HEK293 (cell line): ENCODE measurements around the gene CDK2.

Source experiments
- KLF17 ChIP-seq: fragments of 450-650 bp; formaldehyde crosslinking; IDR thresholded peaks from 2 replicates; pipeline ENCODE4 v1.5.1; 2016; ENCODE audit warnings: missing biosample characterization, missing genetic modification characterization
- TSHZ1 ChIP-seq: fragments of 450-650 bp; formaldehyde crosslinking; IDR thresholded peaks from 2 replicates; pipeline ENCODE4 v1.5.1; 2016; ENCODE audit warnings: missing biosample characterization, missing genetic modification characterization, borderline replicate concordance
- WT1 ChIP-seq: fragments of 450-650 bp; formaldehyde crosslinking; IDR thresholded peaks from 2 replicates; pipeline ENCODE4 v1.5.1; 2016; ENCODE audit warnings: missing biosample characterization, missing genetic modification characterization
- YY2 ChIP-seq: fragments of 450-650 bp; formaldehyde crosslinking; IDR thresholded peaks from 2 replicates; pipeline ENCODE4 v1.5.1; 2016; ENCODE audit warnings: missing biosample characterization, missing genetic modification characterization
- ZBTB1 ChIP-seq: fragments of 450-650 bp; formaldehyde crosslinking; IDR thresholded peaks from 2 replicates; pipeline ENCODE4 v1.5.1; 2016; ENCODE audit warnings: missing biosample characterization, missing genetic modification characterization
- ZBTB44 ChIP-seq: fragments of 450-650 bp; IDR thresholded peaks from 2 replicates; pipeline ENCODE4 v1.5.1; 2018; ENCODE audit warnings: missing biosample characterization, mild to moderate bottlenecking, missing genetic modification characterization
- ZBTB7A ChIP-seq: fragments of 450-650 bp; formaldehyde crosslinking; IDR thresholded peaks from 2 replicates; pipeline ENCODE4 v1.5.1; 2016; ENCODE audit warnings: low read depth, missing biosample characterization, missing genetic modification characterization
- ZFP3 ChIP-seq: fragments of 450-650 bp; formaldehyde crosslinking; IDR thresholded peaks from 2 replicates; pipeline ENCODE4 v1.5.1; 2016; ENCODE audit warnings: low read depth, missing biosample characterization, missing genetic modification characterization
- ZNF132 ChIP-seq: fragments of 450-650 bp; formaldehyde crosslinking; IDR thresholded peaks from 2 replicates; pipeline ENCODE4 v1.5.1; 2017; ENCODE audit warnings: missing biosample characterization, missing genetic modification characterization, borderline replicate concordance
- ZNF146 ChIP-seq: fragments of 450-650 bp; formaldehyde crosslinking; IDR thresholded peaks from 2 replicates; pipeline ENCODE4 v1.5.1; 2016; ENCODE audit warnings: missing biosample characterization, missing genetic modification characterization
- ZNF169 ChIP-seq: fragments of 450-650 bp; formaldehyde crosslinking; IDR thresholded peaks from 2 replicates; pipeline ENCODE4 v1.5.1; 2016; ENCODE audit warnings: missing biosample characterization, missing genetic modification characterization
- ZNF174 ChIP-seq: fragments of 450-650 bp; formaldehyde crosslinking; IDR thresholded peaks from 2 replicates; pipeline ENCODE4 v1.5.0; 2017; ENCODE audit warnings: missing biosample characterization, mild to moderate bottlenecking, missing genetic modification characterization
- ZNF18 ChIP-seq: fragments of 450-650 bp; formaldehyde crosslinking; IDR thresholded peaks from 2 replicates; pipeline ENCODE4 v1.5.1; 2016; ENCODE audit warnings: missing biosample characterization, missing genetic modification characterization
- ZNF211 ChIP-seq: fragments of 450-650 bp; formaldehyde crosslinking; IDR thresholded peaks from 2 replicates; pipeline ENCODE4 v1.5.1; 2016; ENCODE audit warnings: low read depth, missing biosample characterization, missing genetic modification characterization
- ZNF302 ChIP-seq: fragments of 450-650 bp; formaldehyde crosslinking; IDR thresholded peaks from 2 replicates; pipeline ENCODE4 v1.5.1; 2016; ENCODE audit warnings: missing biosample characterization, missing genetic modification characterization, low read depth
- ZNF350 ChIP-seq: fragments of 450-650 bp; formaldehyde crosslinking; IDR thresholded peaks from 2 replicates; pipeline ENCODE4 v1.5.0; 2017; ENCODE audit warnings: missing biosample characterization, mild to moderate bottlenecking, missing genetic modification characterization
- ZNF37A ChIP-seq: fragments of 450-650 bp; IDR thresholded peaks from 2 replicates; pipeline ENCODE4 v1.5.1; 2018; ENCODE audit warnings: missing biosample characterization, missing genetic modification characterization
- ZNF398 ChIP-seq: fragments of 450-650 bp; formaldehyde crosslinking; IDR thresholded peaks from 2 replicates; pipeline ENCODE4 v1.5.1; 2017; ENCODE audit warnings: missing biosample characterization, missing genetic modification characterization
- ZNF473 ChIP-seq: fragments of 450-650 bp; formaldehyde crosslinking; IDR thresholded peaks from 2 replicates; pipeline ENCODE4 v1.5.1; 2017; ENCODE audit warnings: missing biosample characterization, missing genetic modification characterization
- ZNF501 ChIP-seq: fragments of 450-650 bp; formaldehyde crosslinking; IDR thresholded peaks from 2 replicates; pipeline ENCODE4 v1.5.1; 2016; ENCODE audit warnings: missing biosample characterization, missing genetic modification characterization
- ZNF521 ChIP-seq: fragments of 450-650 bp; formaldehyde crosslinking; IDR thresholded peaks from 2 replicates; pipeline ENCODE4 v1.5.1; 2017; ENCODE audit warnings: missing biosample characterization, mild to moderate bottlenecking, missing genetic modification characterization
- ZNF558 ChIP-seq: fragments of 450-650 bp; formaldehyde crosslinking; IDR thresholded peaks from 2 replicates; pipeline ENCODE4 v1.5.1; 2016; ENCODE audit warnings: missing biosample characterization, missing genetic modification characterization
- ZNF621 ChIP-seq: fragments of 450-650 bp; formaldehyde crosslinking; IDR thresholded peaks from 2 replicates; pipeline ENCODE4 v1.5.1; 2017; ENCODE audit warnings: missing biosample characterization, missing genetic modification characterization
- ZNF624 ChIP-seq: fragments of 450-650 bp; formaldehyde crosslinking; IDR thresholded peaks from 2 replicates; pipeline ENCODE4 v1.5.1; 2017; ENCODE audit warnings: missing biosample characterization, missing genetic modification characterization
- ZNF626 ChIP-seq: fragments of 450-650 bp; sonication (Bioruptor Pico); formaldehyde crosslinking; IDR thresholded peaks from 2 replicates; pipeline ENCODE4 v1.5.1; 2018; ENCODE audit warnings: missing biosample characterization, missing genetic modification characterization, inconsistent platforms
- ZNF660 ChIP-seq: fragments of 450-650 bp; IDR thresholded peaks from 2 replicates; pipeline ENCODE4 v1.5.1; 2018; ENCODE audit warnings: missing biosample characterization, mild to moderate bottlenecking, missing genetic modification characterization
- ZNF792 ChIP-seq: fragments of 450-650 bp; formaldehyde crosslinking; IDR thresholded peaks from 2 replicates; pipeline ENCODE4 v1.5.1; 2016; ENCODE audit warnings: missing biosample characterization, missing genetic modification characterization
- ZSCAN18 ChIP-seq: fragments of 450-650 bp; formaldehyde crosslinking; IDR thresholded peaks from 2 replicates; pipeline ENCODE4 v1.5.1; 2016; ENCODE audit warnings: missing biosample characterization, missing genetic modification characterization
- TF ChIP-seq, protein P1 (sequence below): fragments of 450-650 bp; formaldehyde crosslinking; IDR thresholded peaks from 2 replicates; pipeline ENCODE4 v1.5.1; 2016; ENCODE audit warnings: missing biosample characterization, missing genetic modification characterization

Gene CDK2

GRCh38 chr12:55974308-55974730, 7.7 kb downstream of the CDK2 start (continued):
- TF ChIP-seq ZNF169 = no peak
- no peak; the same call in 1 of the 2 replicates for TF ChIP-seq KLF17 (tag by site-specific recombination)
- TF ChIP-seq ZNF626 = no peak
- TF ChIP-seq ZNF350 (tag by site-specific recombination) = no peak
- TF ChIP-seq ZSCAN18 (tag by site-specific recombination) = no peak
- TF ChIP-seq ZNF521 = no peak
- peak; percentile 29; the same call in 1 of the 2 replicates for TF ChIP-seq ZNF398 (tag by site-specific recombination)
- TF ChIP-seq ZNF624 (tag by site-specific recombination) = no peak
- TF ChIP-seq ZNF18 (tag by site-specific recombination) = no peak
- no peak for TF ChIP-seq ZNF174 (tag by site-specific recombination)
- no peak for TF ChIP-seq YY2
- TF ChIP-seq ZNF660 (tag by site-specific recombination) = no peak
- TF ChIP-seq ZNF302 (tag by site-specific recombination) = no peak
- TF ChIP-seq ZNF37A (tag by site-specific recombination) = no peak
- no peak for TF ChIP-seq TSHZ1 (tag by site-specific recombination)
- TF ChIP-seq WT1 (tag by site-specific recombination) = no peak; the same call in 1 of the 2 replicates
- no peak for TF ChIP-seq ZFP3 (tag by site-specific recombination)
- TF ChIP-seq ZNF558 (tag by site-specific recombination) = no peak
- no peak for TF ChIP-seq ZNF132 (tag by site-specific recombination)
- TF ChIP-seq ZBTB7A (tag by site-specific recombination) = no peak
- TF ChIP-seq ZNF211 (tag by site-specific recombination) = no peak
- no peak for TF ChIP-seq ZNF621 (tag by site-specific recombination)
- no peak for TF ChIP-seq ZNF473
- TF ChIP-seq ZNF792 = no peak
- peak; percentile 10; the same call in 1 of the 2 replicates for TF ChIP-seq ZNF501 (tag by site-specific recombination)
- no peak for TF ChIP-seq ZBTB1
- TF ChIP-seq ZNF146 (tag by site-specific recombination) = no peak
- TF ChIP-seq, protein P1, sequence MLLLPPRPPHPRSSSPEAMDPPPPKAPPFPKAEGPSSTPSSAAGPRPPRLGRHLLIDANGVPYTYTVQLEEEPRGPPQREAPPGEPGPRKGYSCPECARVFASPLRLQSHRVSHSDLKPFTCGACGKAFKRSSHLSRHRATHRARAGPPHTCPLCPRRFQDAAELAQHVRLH (tag by site-specific recombination) = no peak
- TF ChIP-seq ZBTB44 (tag by site-specific recombination) = no peak
